Parathyroid adenoma (tissue), 2 donors: Measurements from ENCODE around the gene TMEM132D.

Experiments
- H2AFZ ChIP-seq: fragments of 300-600 bp; sonication (generic); one replicate; pipeline ENCODE4 v1.7.0; 2017; ENCODE audit warnings: antibody characterized with exemption, mild to moderate bottlenecking
- H3K27ac ChIP-seq: fragments of 300-600 bp; sonication (generic); one replicate; pipeline ENCODE4 v1.7.0; 2017
- H3K27me3 ChIP-seq: fragments of 300-600 bp; sonication (generic); one replicate; pipeline ENCODE4 v1.7.0; 2017; ENCODE audit warnings: low read length; ENCODE audit not compliant: control insufficient read depth, insufficient read depth
- H3K36me3 ChIP-seq: fragments of 300-600 bp; sonication (generic); one replicate; pipeline ENCODE4 v1.7.0; 2017; ENCODE audit warnings: low read length; ENCODE audit not compliant: control insufficient read depth, insufficient read depth
- H3K4me1 ChIP-seq: fragments of 300-600 bp; sonication (generic); one replicate; pipeline ENCODE4 v1.7.0; 2017; ENCODE audit warnings: control low read depth
- H3K4me2 ChIP-seq: fragments of 300-600 bp; sonication (generic); one replicate; pipeline ENCODE4 v1.7.0; 2017; ENCODE audit warnings: low read length
- H3K4me3 ChIP-seq: fragments of 300-600 bp; sonication (generic); one replicate; pipeline ENCODE4 v1.7.0; 2017; ENCODE audit warnings: low read depth, low read length
- H3K79me2 ChIP-seq: fragments of 300-600 bp; sonication (generic); one replicate; pipeline ENCODE4 v1.7.0; 2017; ENCODE audit warnings: control low read depth
- H3K9ac ChIP-seq: fragments of 300-600 bp; sonication (generic); one replicate; pipeline ENCODE4 v1.7.0; 2017; ENCODE audit warnings: mild to moderate bottlenecking
- H3K9me3 ChIP-seq: fragments of 300-600 bp; sonication (generic); one replicate; pipeline ENCODE4 v1.7.0; 2017; ENCODE audit warnings: low read length; ENCODE audit not compliant: control insufficient read depth
- TF ChIP-seq, protein P1 (sequence below): fragments of 300-600 bp; sonication (generic); IDR thresholded peaks from one replicate; pipeline ENCODE4 v1.7.0; 2017; ENCODE audit warnings: antibody characterized with exemption, mild to moderate bottlenecking
- donor health status: primary hyperparathyroidism.

Gene TMEM132D

DNA sequence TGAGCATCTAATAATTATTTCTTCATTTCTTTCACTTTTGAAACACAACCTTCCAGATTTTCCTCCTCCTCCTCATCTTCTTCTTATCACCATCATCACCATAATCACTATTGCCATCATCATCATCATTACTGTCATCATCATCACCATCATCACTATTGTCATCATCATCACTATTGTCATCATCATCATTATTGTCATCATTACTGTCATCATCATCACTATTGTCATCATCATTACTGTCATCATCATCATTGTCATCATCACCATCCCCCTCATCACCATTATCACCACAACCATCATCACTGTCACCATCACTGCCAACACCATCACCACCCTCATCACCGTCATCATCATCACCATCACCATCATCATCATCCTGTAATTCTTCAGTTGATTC lies 400.0 kb downstream of the TMEM132D start:
- Histone ChIP-seq H3K4me2 (no peak overlapping the region), H3K27ac (no peak overlapping the region), H3K9ac (no peak overlapping the region), H3K9me3 (no peaks in the 10 kb centered on the region), H3K79me2 (no peaks in the 10 kb centered on the region), H3K36me3 (no peaks in the 10 kb centered on the region), H2AFZ (no peak overlapping the region), H3K4me3 (no peak overlapping the region), H3K4me1 (no peaks in the 10 kb centered on the region), H3K27me3 (no peaks in the 10 kb centered on the region)
- TF ChIP-seq, protein P1, sequence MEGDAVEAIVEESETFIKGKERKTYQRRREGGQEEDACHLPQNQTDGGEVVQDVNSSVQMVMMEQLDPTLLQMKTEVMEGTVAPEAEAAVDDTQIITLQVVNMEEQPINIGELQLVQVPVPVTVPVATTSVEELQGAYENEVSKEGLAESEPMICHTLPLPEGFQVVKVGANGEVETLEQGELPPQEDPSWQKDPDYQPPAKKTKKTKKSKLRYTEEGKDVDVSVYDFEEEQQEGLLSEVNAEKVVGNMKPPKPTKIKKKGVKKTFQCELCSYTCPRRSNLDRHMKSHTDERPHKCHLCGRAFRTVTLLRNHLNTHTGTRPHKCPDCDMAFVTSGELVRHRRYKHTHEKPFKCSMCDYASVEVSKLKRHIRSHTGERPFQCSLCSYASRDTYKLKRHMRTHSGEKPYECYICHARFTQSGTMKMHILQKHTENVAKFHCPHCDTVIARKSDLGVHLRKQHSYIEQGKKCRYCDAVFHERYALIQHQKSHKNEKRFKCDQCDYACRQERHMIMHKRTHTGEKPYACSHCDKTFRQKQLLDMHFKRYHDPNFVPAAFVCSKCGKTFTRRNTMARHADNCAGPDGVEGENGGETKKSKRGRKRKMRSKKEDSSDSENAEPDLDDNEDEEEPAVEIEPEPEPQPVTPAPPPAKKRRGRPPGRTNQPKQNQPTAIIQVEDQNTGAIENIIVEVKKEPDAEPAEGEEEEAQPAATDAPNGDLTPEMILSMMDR = no peak

DNA sequence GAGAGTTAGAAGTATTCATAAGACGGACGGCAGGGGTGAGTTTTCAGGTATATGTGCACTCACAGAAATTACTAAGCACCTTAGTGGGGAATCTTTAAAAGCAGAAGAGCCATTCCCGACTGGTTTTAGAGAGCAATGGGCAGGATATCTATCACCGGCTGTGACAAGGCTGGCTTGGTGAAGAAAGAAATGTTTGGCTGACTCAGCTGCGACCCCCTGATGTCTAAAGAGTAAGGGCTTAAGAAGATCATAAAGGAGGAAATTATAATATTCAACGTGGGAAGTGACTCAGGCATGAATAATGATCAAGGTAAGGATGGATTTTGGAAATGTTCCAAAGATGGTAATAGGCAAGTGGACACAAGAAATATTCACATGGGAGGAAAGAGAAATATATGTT lies 407.6 kb downstream of the TMEM132D start:
- Histone ChIP-seq H2AFZ (no peak overlapping the region), H3K4me3 (no peak overlapping the region), H3K27ac (no peak overlapping the region), H3K4me1 (no peaks in the 10 kb centered on the region), H3K79me2 (no peaks in the 10 kb centered on the region), H3K36me3 (no peaks in the 10 kb centered on the region), H3K9me3 (no peaks in the 10 kb centered on the region), H3K4me2 (no peak overlapping the region), H3K27me3 (no peaks in the 10 kb centered on the region), H3K9ac (no peak overlapping the region)
- TF ChIP-seq, protein P1 = no peak

DNA sequence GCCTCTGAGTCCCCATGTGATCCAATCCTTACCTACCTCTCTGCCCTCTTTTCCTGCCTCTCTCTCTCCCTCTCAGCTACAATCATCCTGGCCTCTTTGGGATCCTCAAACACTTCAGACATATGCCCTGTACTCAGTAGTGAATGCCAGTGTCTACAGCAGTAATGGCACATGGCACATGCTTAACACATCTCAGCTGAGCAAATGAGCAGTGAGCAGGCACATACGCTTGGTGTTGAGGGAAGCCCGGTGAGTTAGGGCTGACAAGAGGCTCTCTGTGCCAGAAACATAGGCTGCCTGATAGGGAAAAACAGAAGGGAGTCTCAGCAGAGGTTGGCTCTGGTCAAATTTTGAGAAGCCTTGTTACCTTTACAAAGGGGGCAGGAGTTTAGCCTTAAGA lies 409.1 kb downstream of the TMEM132D start:
- H3K79me2 ChIP-seq = no peaks in the 10 kb centered on the region
- H3K36me3 ChIP-seq = no peaks in the 10 kb centered on the region
- H2AFZ ChIP-seq = no peak overlapping the region
- H3K27ac ChIP-seq = no peak overlapping the region
- H3K4me1 ChIP-seq = no peaks in the 10 kb centered on the region
- H3K9me3 ChIP-seq = no peaks in the 10 kb centered on the region
- no peak overlapping the region for H3K4me2 ChIP-seq
- H3K9ac ChIP-seq = no peak overlapping the region
- H3K27me3 ChIP-seq = no peaks in the 10 kb centered on the region
- H3K4me3 ChIP-seq = no peak overlapping the region
- TF ChIP-seq, protein P1 = no peak

DNA sequence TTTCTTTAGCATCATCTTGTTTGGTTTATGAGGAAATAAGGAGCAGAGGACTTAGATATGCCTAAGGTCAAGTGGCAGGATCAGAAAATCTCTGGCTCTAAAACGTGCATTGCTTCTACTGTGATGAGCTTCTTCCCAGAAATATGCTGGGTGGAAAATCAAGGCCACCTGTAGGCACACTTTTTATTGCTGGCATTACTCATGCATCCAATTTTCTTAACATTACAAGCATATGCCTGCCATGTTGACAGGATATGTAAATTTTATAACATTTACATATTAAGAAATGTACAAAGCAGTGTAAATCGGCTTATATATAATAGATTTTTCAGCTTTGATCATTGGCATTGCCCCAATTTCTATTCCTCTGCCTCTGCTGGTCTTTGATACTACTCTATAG lies 409.6 kb downstream of the TMEM132D start:
- Histone ChIP-seq H2AFZ (no peak overlapping the region), H3K4me1 (no peaks in the 10 kb centered on the region), H3K27ac (no peak overlapping the region), H3K27me3 (no peaks in the 10 kb centered on the region), H3K79me2 (no peaks in the 10 kb centered on the region), H3K9ac (no peak overlapping the region), H3K36me3 (no peaks in the 10 kb centered on the region), H3K4me3 (no peak overlapping the region), H3K4me2 (no peak overlapping the region), H3K9me3 (no peaks in the 10 kb centered on the region)
- TF ChIP-seq, protein P1 = no peak

DNA sequence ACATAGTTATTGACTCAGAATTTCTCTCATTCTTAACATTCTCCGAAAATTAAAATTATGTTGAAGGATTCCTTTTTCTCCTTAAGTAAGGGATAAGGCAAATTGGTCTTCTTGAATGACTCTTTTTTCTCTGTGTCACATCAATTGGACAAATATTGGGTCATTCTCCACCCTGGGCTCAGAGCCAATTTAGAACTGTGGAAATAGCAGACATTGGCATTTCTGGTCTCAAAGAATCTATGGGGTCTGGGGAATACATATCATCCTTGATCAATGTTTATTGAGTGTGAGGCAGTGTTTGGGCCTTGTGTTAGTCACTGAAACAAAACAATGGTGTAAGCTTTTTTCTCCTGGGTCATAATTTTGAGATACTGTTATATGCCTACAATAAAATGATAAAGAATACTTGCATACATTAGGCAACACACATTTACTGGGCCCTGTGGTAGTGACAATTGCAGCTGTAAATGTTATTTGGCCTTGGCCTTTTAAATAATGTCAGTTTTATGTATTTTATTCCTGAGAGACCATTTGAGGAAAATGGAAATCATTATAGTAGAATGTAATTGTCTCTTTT lies 414.6 kb downstream of the TMEM132D start:
- Histone ChIP-seq H3K27me3 (no peaks in the 10 kb centered on the region), H2AFZ (no peak overlapping the region)

More for the DNA sequence above, 414.6 kb downstream of the TMEM132D start:
- Histone ChIP-seq H3K9me3 (no peaks in the 10 kb centered on the region), H3K36me3 (no peaks in the 10 kb centered on the region), H3K27ac (no peak overlapping the region), H3K4me2 (no peak overlapping the region), H3K4me3 (no peak overlapping the region), H3K79me2 (no peaks in the 10 kb centered on the region), H3K9ac (no peak overlapping the region), H3K4me1 (no peaks in the 10 kb centered on the region)
- TF ChIP-seq, protein P1 = no peak
